Limb (tissue), 2 donors: ENCODE data around the gene GSE1.

ENCODE experiments used
- DNase-seq, 2 donors: peaks; one replicate each; pipeline ENCODE4 v3.0.0-alpha.2; 2016; ENCODE audit errors: extremely low spot score in 2 of 2

The GSE1 gene

GRCh38 chr16:85645021-85645589 is 32.0 kb downstream of the GSE1 start:
- no peak for DNase-seq

- no peak for DNase-seq
Measured at GRCh38 chr16:85646358-85646907, 33.3 kb downstream of the GSE1 start.

GRCh38 chr16:85646976-85647375 is 33.9 kb downstream of the GSE1 start:
- no peak for DNase-seq

GRCh38 chr16:85648070-85648714 is 35.1 kb downstream of the GSE1 start:
- DNase-seq = no peak

- no peak for DNase-seq
Measured at GRCh38 chr16:85648805-85649204, 35.7 kb downstream of the GSE1 start.

- DNase-seq = no peak
Measured at GRCh38 chr16:85649411-85650134, 36.5 kb downstream of the GSE1 start.

- DNase-seq = no peak
Measured at GRCh38 chr16:85650135-85650843, 37.2 kb downstream of the GSE1 start.

GRCh38 chr16:85650844-85651628 is 37.9 kb downstream of the GSE1 start:
- peak; percentile 47 to 80 for DNase-seq

GRCh38 chr16:85651629-85652430 is 38.7 kb downstream of the GSE1 start:
- peak in 1 of 2 donors; percentile 78 for DNase-seq

- DNase-seq = peak; percentile 68 to 84
Measured at GRCh38 chr16:85652431-85653221, 39.5 kb downstream of the GSE1 start.

- DNase-seq = no peak
Measured at GRCh38 chr16:85653290-85653891, 40.3 kb downstream of the GSE1 start.

- no peak for DNase-seq
Measured at GRCh38 chr16:85654251-85655095, 41.4 kb downstream of the GSE1 start.

- DNase-seq = no peak
Measured at GRCh38 chr16:85655216-85656129, 42.4 kb downstream of the GSE1 start.

- DNase-seq = no peak
Measured at GRCh38 chr16:85656351-85657266, 43.5 kb downstream of the GSE1 start.

- DNase-seq = no peak
Measured at GRCh38 chr16:85657267-85657650, 44.1 kb downstream of the GSE1 start.

- DNase-seq = no peak
Measured at GRCh38 chr16:85657996-85658395, 44.9 kb downstream of the GSE1 start.
